ENCODE results near the gene VSX1.

GRCh38 chr20:25058847-25059810, 22.8 kb downstream of the VSX1 start:
- TF ChIP-seq CTCF (IDR thresholded peaks at IDR 0.05) = no peak
- no peak for TF ChIP-seq EZH2 (IDR thresholded peaks at IDR 0.05; ENCODE audit: borderline replicate concordance, insufficient read depth, low read depth, low read length, poor library complexity, severe bottlenecking)

All from B cell (primary cell).